Osteocyte (in vitro differentiated cells): ENCODE measurements around the gene SLC2A9. TPM values are rescaled to one million over a fixed set of nuclear protein-coding genes. Genes with fewer than 3 reads are reported as not detected.

Experiments
- DNase-seq: peaks from one replicate; pipeline ENCODE4 v3.0.0; 2021; ENCODE audit warnings: mixed read lengths; ENCODE audit not compliant: unreplicated experiment; ENCODE audit errors: extremely low spot score
- H3K27ac Mint-ChIP-seq: one replicate; pipeline ENCODE4 v1.8.0; 2021; ENCODE audit warnings: mild to moderate bottlenecking, mixed read lengths; ENCODE audit not compliant: unreplicated experiment
- H3K27me3 Mint-ChIP-seq: one replicate; pipeline ENCODE4 v1.8.0; 2021; ENCODE audit warnings: mixed read lengths; ENCODE audit not compliant: unreplicated experiment
- H3K36me3 Mint-ChIP-seq: one replicate; pipeline ENCODE4 v1.8.0; 2021; ENCODE audit warnings: mixed read lengths; ENCODE audit not compliant: unreplicated experiment
- H3K4me1 Mint-ChIP-seq: one replicate; pipeline ENCODE4 v1.8.0; 2021; ENCODE audit warnings: mixed read lengths; ENCODE audit not compliant: unreplicated experiment
- H3K4me3 Mint-ChIP-seq: one replicate; pipeline ENCODE4 v1.8.0; 2021; ENCODE audit warnings: mild to moderate bottlenecking, moderate library complexity, mixed read lengths; ENCODE audit not compliant: unreplicated experiment
- H3K9me3 Mint-ChIP-seq: one replicate; pipeline ENCODE4 v1.8.0; 2021; ENCODE audit warnings: mixed read lengths; ENCODE audit not compliant: unreplicated experiment
- CTCF ChIP-seq: fragments of 200-600 bp; sonication (generic); IDR thresholded peaks from 2 replicates; pipeline ENCODE4 v1.5.0; 2021; ENCODE audit warnings: antibody characterized with exemption, mild to moderate bottlenecking, moderate library complexity
- total RNA-seq: library from RNA; stranded (reverse); gene quantifications from 2 replicates; pipeline ENCODE4 v1.2.1, GENCODE V29; 2021

Gene SLC2A9
- total RNA-seq, 1 donor from 2014 or later = 0.43 TPM

GRCh38 chr4:9781343-9782135 is 239.8 kb downstream of the SLC2A9 start, which contains the start of gene DRD5:
Gene DRD5, plus strand, starts transcription at chr4:9781634. Its CDS starts 396 bp downstream, at chr4:9782030.
- TF ChIP-seq CTCF = no peak
- no peaks in the 10 kb centered on the region for H3K36me3 Mint-ChIP-seq
- H3K27ac Mint-ChIP-seq = no peak within 1 kb of the TSS
- no peaks in the 10 kb centered on the region for H3K4me1 Mint-ChIP-seq
- no peak within 1 kb of the TSS for H3K4me3 Mint-ChIP-seq
- H3K9me3 Mint-ChIP-seq = peaks cover 7% of the 10 kb centered on the region
- no peak for DNase-seq
- peaks cover 3% of the 10 kb centered on the region for H3K27me3 Mint-ChIP-seq

Other genes with a start within 250 kb of the SLC2A9 start
- gene DRD5, start 239.9 kb downstream of the SLC2A9 start, total RNA-seq = not detected in 2 replicates
- gene WDR1, start 95.3 kb upstream of the SLC2A9 start, total RNA-seq = 533 and 537 TPM in 2 replicates